ENCODE measurements around the gene ADGRA1. TPM values are rescaled to one million over a fixed set of nuclear protein-coding genes. Genes with fewer than 3 reads are reported as not detected.
A peak's percentile ranks its signal among the peaks of the same experiment; 100 is the strongest.

ADGRA1 gene
- 0.99 and 1.6 TPM in 2 replicates for total RNA-seq (ENCODE audit: low replicate concordance)
- long read RNA-seq, partial matches to known transcripts, result 0 of 2 reads
- long read RNA-seq, other reads (novel, unspliced or antisense), result 2 of 2 reads

- no peaks in the 10 kb centered on the region for H3K36me3 Mint-ChIP-seq
- no peaks in the 10 kb centered on the region for H3K4me1 Mint-ChIP-seq (ENCODE audit: unreplicated experiment)
- no peak for DNase-seq (ENCODE audit: extremely low spot score, unreplicated experiment)
- peak within 1 kb of the TSS; percentile 80 for H3K4me3 Mint-ChIP-seq
- H3K9me3 Mint-ChIP-seq, result no peaks in the 10 kb centered on the region
- H3K27me3 Mint-ChIP-seq, result peaks cover 66% of the 10 kb centered on the region
- no peak within 1 kb of the TSS for H3K27ac Mint-ChIP-seq
- no peak for TF ChIP-seq CTCF (conservative IDR thresholded peaks at IDR 0.05)
Measured at GRCh38 chr10:133087679-133088178, at the start of gene ADGRA1. Gene ADGRA1 (plus strand): TSS chr10:133087924. CDS start chr10:133088910, 986 bp downstream.

DNA sequence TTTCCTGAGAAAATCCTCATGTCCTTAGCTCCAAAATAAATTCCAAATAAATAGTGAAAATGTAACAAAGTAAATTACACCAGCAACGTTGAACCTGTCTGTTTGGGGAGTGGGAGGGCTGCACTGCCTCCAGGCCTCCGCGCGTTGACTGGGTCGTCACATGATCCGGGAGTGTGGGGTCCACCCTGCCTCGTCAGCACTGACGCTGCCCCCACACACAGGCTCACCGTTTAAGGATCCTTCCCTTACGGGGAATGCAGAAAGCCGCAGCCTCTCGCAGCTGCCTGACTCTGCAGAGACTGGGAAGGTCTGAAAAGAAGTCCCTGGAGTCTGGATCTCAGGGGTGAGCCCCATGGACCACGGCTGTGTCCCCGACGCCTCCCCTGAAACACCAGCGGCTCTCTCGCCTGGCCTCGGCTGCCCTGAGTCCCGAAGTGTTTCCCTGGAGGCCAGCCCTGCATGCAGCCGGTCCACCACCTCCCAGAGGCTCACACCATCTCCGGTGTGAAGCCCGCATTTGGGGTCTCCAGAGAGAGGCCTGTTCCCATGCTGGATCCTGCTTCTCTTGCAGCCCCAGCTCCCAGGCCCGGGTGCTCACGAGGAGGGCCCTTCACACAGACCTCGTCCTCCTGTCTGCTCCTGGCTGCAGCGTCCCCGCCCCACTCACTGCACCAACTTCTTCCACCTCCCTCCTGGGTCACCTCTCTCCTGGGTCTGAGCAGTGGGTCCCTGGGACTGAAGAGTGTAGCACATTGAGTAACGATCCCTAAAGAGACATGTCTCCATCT is 49.5 kb upstream of the ADGRA1 start:
- Mint-ChIP-seq H3K27ac (no peak overlapping the region), H3K4me1 (ENCODE audit: unreplicated experiment) (no peaks in the 10 kb centered on the region), H3K4me3 (no peak overlapping the region), H3K9me3 (no peaks in the 10 kb centered on the region), H3K36me3 (no peaks in the 10 kb centered on the region), H3K27me3 (peaks cover 22% of the 10 kb centered on the region)
- no peak for DNase-seq (ENCODE audit: extremely low spot score, unreplicated experiment)
- no peak for TF ChIP-seq CTCF (conservative IDR thresholded peaks at IDR 0.05)

- Mint-ChIP-seq H3K27me3 (peaks cover 22% of the 10 kb centered on the region), H3K27ac (no peak overlapping the region), H3K9me3 (no peaks in the 10 kb centered on the region), H3K4me3 (no peak overlapping the region), H3K36me3 (no peaks in the 10 kb centered on the region), H3K4me1 (ENCODE audit: unreplicated experiment) (no peaks in the 10 kb centered on the region)
- no peak for TF ChIP-seq CTCF (conservative IDR thresholded peaks at IDR 0.05)
- DNase-seq (ENCODE audit: extremely low spot score, unreplicated experiment), result no peak
Measured at GRCh38 chr10:133039107-133039802, 48.5 kb upstream of the ADGRA1 start.

- H3K27ac Mint-ChIP-seq, result no peak overlapping the region
- no peak for DNase-seq (ENCODE audit: extremely low spot score, unreplicated experiment)
- H3K4me3 Mint-ChIP-seq, result no peak overlapping the region
- no peaks in the 10 kb centered on the region for H3K36me3 Mint-ChIP-seq
- peaks cover 18% of the 10 kb centered on the region for H3K27me3 Mint-ChIP-seq
- TF ChIP-seq CTCF (conservative IDR thresholded peaks at IDR 0.05), result no peak
- H3K9me3 Mint-ChIP-seq, result no peaks in the 10 kb centered on the region
- no peaks in the 10 kb centered on the region for H3K4me1 Mint-ChIP-seq (ENCODE audit: unreplicated experiment)
Measured at GRCh38 chr10:133039803-133040165, 47.9 kb upstream of the ADGRA1 start.

DNA sequence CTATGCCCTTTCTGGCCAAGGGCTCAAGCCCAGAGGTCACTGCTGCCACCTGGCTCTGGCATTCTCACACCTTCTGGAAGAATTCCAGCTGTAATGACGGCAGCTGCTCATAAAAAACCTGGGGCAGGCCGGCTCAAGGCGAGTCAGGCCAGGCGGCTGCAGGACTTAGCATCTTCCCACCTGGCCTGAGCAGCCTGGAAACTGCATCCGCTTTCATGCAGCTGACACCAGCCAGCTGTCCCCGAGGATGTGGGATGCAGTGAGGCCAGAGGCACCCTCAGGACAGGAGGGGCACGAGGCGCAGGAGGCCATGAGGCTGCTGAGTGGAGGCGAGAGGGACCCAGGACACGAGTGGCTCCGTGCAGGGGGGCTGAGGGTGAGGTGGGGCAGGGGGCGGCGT is 47.5 kb upstream of the ADGRA1 start:
- Mint-ChIP-seq H3K27me3 (peaks cover 14% of the 10 kb centered on the region), H3K27ac (no peak overlapping the region), H3K36me3 (no peaks in the 10 kb centered on the region), H3K9me3 (no peaks in the 10 kb centered on the region), H3K4me3 (no peak overlapping the region), H3K4me1 (ENCODE audit: unreplicated experiment) (no peaks in the 10 kb centered on the region)
- TF ChIP-seq CTCF (conservative IDR thresholded peaks at IDR 0.05), result no peak
- DNase-seq (ENCODE audit: extremely low spot score, unreplicated experiment), result no peak

Measured in type B pancreatic cell (in vitro differentiated cells).